ENCODE results near the gene GAS2L3.

Gene GAS2L3

GRCh38 chr12:100668945-100669536 lies 95.6 kb downstream of the GAS2L3 start:
- peak; percentile 76 for DNase-seq

GRCh38 chr12:100669922-100670321 lies 96.4 kb downstream of the GAS2L3 start:
- no peak for DNase-seq

GRCh38 chr12:100671396-100672074 lies 98.1 kb downstream of the GAS2L3 start:
- DNase-seq, result no peak

- DNase-seq, result peak; percentile 68
Observed at GRCh38 chr12:100672075-100672592, 98.7 kb downstream of the GAS2L3 start.

DNA sequence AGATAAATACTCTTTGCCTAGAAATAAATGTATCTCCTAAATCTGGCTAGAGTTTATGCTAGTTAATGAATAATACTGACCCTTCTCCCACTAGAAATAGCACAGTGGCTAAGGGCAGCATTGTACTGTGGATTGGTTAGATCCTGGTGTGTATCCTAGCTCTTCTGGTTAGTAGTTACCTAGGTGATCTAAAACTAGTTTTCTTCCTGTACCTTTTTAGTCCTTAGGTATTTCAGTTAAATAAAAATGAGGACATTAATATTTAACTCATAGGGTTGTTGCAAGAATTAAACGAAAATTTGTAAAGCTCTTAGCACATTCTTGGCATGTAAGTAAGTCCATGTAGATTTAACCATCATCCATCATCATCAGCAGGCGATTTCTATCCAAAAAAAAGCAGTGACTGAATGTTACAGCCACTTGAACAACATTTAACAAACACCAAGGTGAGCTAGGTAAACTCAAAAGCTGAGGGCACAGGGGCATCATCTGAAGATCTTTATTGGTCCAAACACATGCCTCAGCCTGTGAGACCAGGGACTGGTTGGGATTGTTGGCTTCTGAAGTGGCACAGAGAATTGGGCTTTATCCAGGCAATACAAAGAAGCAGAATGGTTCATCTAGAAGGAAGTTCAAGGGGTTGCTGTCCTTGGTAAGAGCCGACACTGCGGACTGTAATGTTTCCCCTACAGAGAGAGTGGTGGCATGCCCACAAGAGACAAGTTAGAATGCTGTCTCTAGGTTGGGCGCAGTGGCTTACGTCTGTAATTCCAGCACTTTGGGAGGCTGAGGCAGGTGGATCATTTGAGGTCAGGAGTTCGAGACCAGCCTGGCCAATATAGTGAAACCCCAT lies 100.8 kb downstream of the GAS2L3 start:
- DNase-seq, result no peak

Data from activated effector memory CD4-positive, alpha-beta T cell treated with anti-CD3 and anti-CD28 coated beads, Interleukin-2, amount 50 U/mL, for 16 hours (primary cell).